Ovary (tissue), 9 donors: ENCODE data around the gene AKAP12. TPM values are rescaled to one million over a fixed set of nuclear protein-coding genes. Genes with fewer than 3 reads are reported as not detected.

Experiments used
- DNase-seq, 5 donors: peaks; one replicate each; pipeline ENCODE4 v3.0.0-alpha.2; 2019 to 2020
- H3K27ac ChIP-seq, 2 donors: fragments of 200-600 bp; one replicate each; pipeline versions ENCODE4 v1.5.1 to v1.8.0; 2019 to 2022
- H3K27me3 ChIP-seq: fragments of 200-600 bp; one replicate; pipeline ENCODE4 v1.8.0; 2022
- H3K36me3 ChIP-seq: fragments of 200-600 bp; sonication (generic); one replicate; pipeline ENCODE4 v1.5.1; 2019
- H3K4me1 ChIP-seq: one replicate; pipeline ENCODE4 v1.8.1; 2013; ENCODE audit warnings: mild to moderate bottlenecking, moderate library complexity; ENCODE audit not compliant: insufficient read depth
- H3K4me3 ChIP-seq: fragments of 200-600 bp; sonication (generic); one replicate; pipeline ENCODE4 v1.5.1; 2017
- H3K9me3 ChIP-seq, 2 donors: fragments of 200-600 bp in 1 of 2; sonication (generic) in 1 of 2; one replicate each; pipeline versions ENCODE4 v1.5.1 to v1.8.1; 2013 to 2019; ENCODE audit warnings: mild to moderate bottlenecking in 1 of 2, moderate library complexity in 1 of 2
- CTCF ChIP-seq, 3 donors: fragments of 450-650 bp in 2 of 3; fragments of 200-600 bp in 1 of 3; IDR thresholded peaks; one replicate each; pipeline versions ENCODE4 v1.5.1 to v1.8.0; 2016 to 2022; ENCODE audit warnings: antibody characterized with exemption in 3 of 3, mild to moderate bottlenecking in 1 of 3
- EP300 ChIP-seq: sonication (generic); formaldehyde crosslinking; IDR thresholded peaks from one replicate; pipeline ENCODE4 v1.6.1; 2017; ENCODE audit warnings: antibody characterized with exemption
- POLR2A ChIP-seq: fragments of 450-650 bp; IDR thresholded peaks from one replicate; pipeline ENCODE4 v1.6.1; 2017; ENCODE audit warnings: antibody characterized with exemption, mild to moderate bottlenecking, moderate library complexity
- WGBS, 3 donors: extraction: QIAGEN DNeasy Blood & Tissue Kit in 1 of 3; methylation state at CpG; one replicate each; pipeline versions ENCODE4 v1.1.5 to v1.1.7; 2013 to 2017; 5-methylcytosine and 5-hydroxymethylcytosine counted together
- intact Hi-C, 4 donors: fragments of 100-400 bp; cut with DNase I; formaldehyde crosslinking; loops; one replicate each; pipeline versions ENCODE4 v1.11.0 to v1.15.1; 2022 to 2023
- polyA plus RNA-seq, 2 donors: library from polyadenylated mRNA; stranded (reverse); fragments of 200-250 nt in 1 of 2; fragments of 350-450 nt in 1 of 2; fragmentation: Illumina TruSeq in 1 of 2; extraction: RNeasy Lipid Tissue Mini Kit (QIAGEN cat#74804) in 1 of 2; gene quantifications; one replicate each; pipeline ENCODE4 v1.2.3, GENCODE V29; 2013 to 2014
- total RNA-seq, 7 donors: library from RNA; depleted of rRNA in 2 of 7; stranded (reverse); fragments of >200 nt in 2 of 7; fragmentation: NEBNext Ultra II Directional in 3 of 7; extraction: Animal tissue kit (Norgen Biotek cat#: 25700) in 3 of 7; gene quantifications; one replicate each; pipeline versions ENCODE4 v1.1.0 to v1.2.4, GENCODE V29; 2016 to 2023
- donor health status: DM: no; HTN: no; CAD: no; lungs with moderate emphysema.
- donor health status: DM: no; HTN: no; CAD: no.
- donor health status: Bipolar disorder and iron deficiency.
- donor health status: DM: yes; HTN: yes; CAD: no.
- donor health status: DM: no; HTN: no; CAD: no.
- donor health status: DM: yes; HTN: yes; CAD: no.

Gene AKAP12
- total and polyA plus RNA-seq, 9 donors = 67.2 to 246 (median 125) TPM

- no peak for TF ChIP-seq EP300
- TF ChIP-seq POLR2A = no peak
- TF ChIP-seq CTCF (IDR thresholded peaks at IDR 0.05) = no peak
- Histone ChIP-seq H3K27me3 (no peaks in the 10 kb centered on the region), H3K27ac (no peak overlapping the region), H3K4me3 (no peak overlapping the region), H3K9me3 (no peaks in the 10 kb centered on the region), H3K4me1 (peaks cover 9% of the 10 kb centered on the region), H3K36me3 (no peaks in the 10 kb centered on the region)
- 38 to 65% (median 40%) methylated on average over 4 of the region's 4 CpGs for WGBS, 3 donors
- intact Hi-C loops = no loop called here
- DNase-seq = no peak
Observed at GRCh38 chr6:151327101-151327500, 87.3 kb downstream of the AKAP12 start.

DNA sequence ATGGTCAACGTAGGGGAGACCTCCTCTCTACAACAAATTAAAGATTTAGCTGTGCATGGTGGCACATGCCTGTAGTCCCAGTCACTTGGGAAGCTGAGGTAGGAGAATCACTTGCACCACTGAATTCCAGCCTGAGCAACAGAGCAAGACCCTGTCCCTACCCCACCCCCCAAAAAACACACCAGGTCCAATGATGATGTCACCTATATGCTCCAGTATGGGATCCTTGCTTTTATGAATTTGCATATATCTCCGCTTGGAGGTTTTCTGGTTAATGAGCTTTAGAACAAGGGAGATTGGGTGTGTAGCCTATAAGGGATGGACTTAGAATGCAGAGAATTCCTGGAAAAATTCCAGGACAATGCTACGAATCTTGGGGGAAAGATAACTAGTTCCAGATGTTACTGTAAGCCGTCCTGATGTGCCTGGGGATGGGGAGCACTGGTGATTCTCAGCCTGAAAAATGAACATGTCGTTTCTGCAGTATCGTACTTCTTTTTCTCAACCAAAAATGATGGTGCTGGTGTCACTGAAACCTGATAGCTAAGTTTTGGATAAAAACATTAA, 90.4 kb downstream of the AKAP12 start:
- H3K4me1 ChIP-seq = peaks cover 3% of the 10 kb centered on the region
- no peak overlapping the region for H3K27ac ChIP-seq
- H3K27me3 ChIP-seq = no peaks in the 10 kb centered on the region
- no peaks in the 10 kb centered on the region for H3K36me3 ChIP-seq
- TF ChIP-seq POLR2A (no peak), EP300 (no peak), CTCF (IDR thresholded peaks at IDR 0.05) (no peak)
- no peak overlapping the region for H3K4me3 ChIP-seq
- intact Hi-C loops = loop anchor here in 3 of 4 donors (5.0 kb wide), 1 partner anchor 438 kb away; no protein-coding TSS in a partner anchor
- H3K9me3 ChIP-seq = no peaks in the 10 kb centered on the region
- no peak for DNase-seq
- 45 to 51% (median 47%) methylated on average over 6 of the region's 6 CpGs for WGBS, 3 donors

DNA sequence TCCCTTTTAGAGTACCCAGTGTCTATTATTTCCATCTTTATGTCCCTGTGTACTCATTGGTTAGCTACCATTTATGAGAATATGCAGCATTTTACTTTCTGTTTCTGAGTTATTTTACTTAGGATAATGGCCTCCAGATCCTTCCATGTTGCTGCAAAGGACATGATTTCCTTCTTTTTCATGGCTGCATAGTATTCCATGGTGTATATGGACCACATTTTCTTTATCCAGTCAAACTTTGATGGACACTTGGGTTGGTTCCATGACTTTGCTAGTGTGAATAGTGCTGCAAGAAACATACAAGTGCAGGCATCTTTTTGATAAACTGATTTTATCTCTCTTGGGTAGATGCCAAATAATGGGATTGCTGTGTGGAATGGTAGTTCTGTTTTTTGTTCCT, 96.2 kb downstream of the AKAP12 start:
- Histone ChIP-seq H3K9me3 (no peaks in the 10 kb centered on the region), H3K4me1 (no peaks in the 10 kb centered on the region), H3K27me3 (no peaks in the 10 kb centered on the region), H3K36me3 (no peaks in the 10 kb centered on the region), H3K4me3 (no peak overlapping the region), H3K27ac (no peak overlapping the region)
- no peak for TF ChIP-seq CTCF (IDR thresholded peaks at IDR 0.05)
- TF ChIP-seq EP300 = no peak
- no peak for TF ChIP-seq POLR2A
- DNase-seq = no peak
- intact Hi-C loops = loop anchor here in 1 of 4 donors (2.0 kb wide), 1 partner anchor 519 kb away; no protein-coding TSS in a partner anchor

DNA sequence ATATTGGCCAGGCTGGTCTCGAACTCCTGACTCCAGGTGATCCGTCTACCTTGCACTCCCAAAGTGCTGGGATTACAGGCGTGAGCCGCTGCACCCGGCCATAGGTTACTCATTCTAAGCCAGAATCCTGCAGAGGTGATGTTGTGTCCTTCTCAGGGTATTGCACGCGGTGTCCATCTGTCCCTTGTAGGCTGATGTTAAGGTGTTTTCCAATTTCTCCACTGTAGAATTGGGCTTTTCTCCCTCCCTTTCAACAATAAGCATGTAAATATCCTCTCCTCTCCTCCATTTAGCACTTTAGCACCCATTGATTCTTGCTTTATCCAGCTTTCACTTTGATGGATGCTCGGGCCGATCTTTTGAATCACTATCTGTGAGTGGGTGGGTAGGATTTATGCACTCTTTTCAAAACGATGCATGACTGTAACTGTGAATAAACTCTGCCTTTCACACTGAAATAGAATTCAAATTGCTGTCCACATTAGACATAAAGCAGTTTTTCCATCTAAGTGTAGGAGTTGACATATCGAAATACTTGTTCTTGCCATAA, 99.0 kb downstream of the AKAP12 start:
- Histone ChIP-seq H3K36me3 (no peaks in the 10 kb centered on the region), H3K9me3 (no peaks in the 10 kb centered on the region), H3K27ac (no peak overlapping the region), H3K4me3 (no peak overlapping the region), H3K27me3 (no peaks in the 10 kb centered on the region), H3K4me1 (peaks cover 2% of the 10 kb centered on the region)
- DNase-seq = no peak
- 73 to 76% (median 74%) methylated on average over 11 of the region's 11 CpGs for WGBS, 3 donors
- no peak for TF ChIP-seq EP300
- TF ChIP-seq CTCF (IDR thresholded peaks at IDR 0.05) = no peak
- TF ChIP-seq POLR2A = no peak
- intact Hi-C loops = no loop called here
